Omental fat pad (tissue), 4 donors: ENCODE data around the gene TMEM81. TPM values are rescaled to one million over a fixed set of nuclear protein-coding genes. Genes with fewer than 3 reads are reported as not detected.

Experiments used
- ATAC-seq: fragments of 150-250 bp; one replicate; pipeline ENCODE4 v1.9.1; 2016; ENCODE audit warnings: mild to moderate bottlenecking, moderate library complexity; ENCODE audit not compliant: low FRiP score
- DNase-seq: peaks from one replicate; pipeline ENCODE4 v3.0.0-alpha.2; 2019; ENCODE audit warnings: low spot score
- total RNA-seq, 4 donors: library from RNA; depleted of rRNA; stranded (reverse); fragments of >200 nt; gene quantifications; one replicate each; pipeline ENCODE4 v1.1.0, GENCODE V29; 2016
- TF ChIP-seq, protein P1 (sequence below), 3 donors: fragments of 450-650 bp; IDR thresholded peaks; one replicate each; pipeline ENCODE4 v1.5.1; 2016 to 2017; ENCODE audit warnings: antibody characterized with exemption in 3 of 3, mild to moderate bottlenecking in 3 of 3, moderate library complexity in 2 of 3

Gene TMEM81
- total RNA-seq, 4 donors from 2014 or later: 1.6 to 3.2 (median 2.3) TPM

DNA sequence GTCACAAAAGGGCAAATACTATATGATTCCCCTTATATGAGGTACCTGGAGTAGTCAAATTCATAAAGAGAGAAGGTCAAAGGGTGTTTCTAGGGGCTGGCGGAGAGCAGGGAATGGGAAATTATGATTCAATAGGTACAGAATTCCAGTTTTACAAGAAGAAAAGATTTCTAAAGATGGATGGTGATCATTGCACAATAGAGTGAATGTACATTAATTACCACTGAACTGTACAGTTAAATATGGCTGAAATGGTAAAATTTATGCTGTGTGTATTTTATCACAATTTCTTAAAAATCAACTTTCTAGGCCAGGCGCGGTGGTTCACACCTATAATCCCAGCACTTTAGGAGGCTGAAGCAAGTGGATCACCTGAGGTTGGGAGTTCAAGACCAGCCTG, 18.1 kb upstream of the TMEM81 start:
- ATAC-seq: no peak
- no peak for DNase-seq
- TF ChIP-seq, protein P1, sequence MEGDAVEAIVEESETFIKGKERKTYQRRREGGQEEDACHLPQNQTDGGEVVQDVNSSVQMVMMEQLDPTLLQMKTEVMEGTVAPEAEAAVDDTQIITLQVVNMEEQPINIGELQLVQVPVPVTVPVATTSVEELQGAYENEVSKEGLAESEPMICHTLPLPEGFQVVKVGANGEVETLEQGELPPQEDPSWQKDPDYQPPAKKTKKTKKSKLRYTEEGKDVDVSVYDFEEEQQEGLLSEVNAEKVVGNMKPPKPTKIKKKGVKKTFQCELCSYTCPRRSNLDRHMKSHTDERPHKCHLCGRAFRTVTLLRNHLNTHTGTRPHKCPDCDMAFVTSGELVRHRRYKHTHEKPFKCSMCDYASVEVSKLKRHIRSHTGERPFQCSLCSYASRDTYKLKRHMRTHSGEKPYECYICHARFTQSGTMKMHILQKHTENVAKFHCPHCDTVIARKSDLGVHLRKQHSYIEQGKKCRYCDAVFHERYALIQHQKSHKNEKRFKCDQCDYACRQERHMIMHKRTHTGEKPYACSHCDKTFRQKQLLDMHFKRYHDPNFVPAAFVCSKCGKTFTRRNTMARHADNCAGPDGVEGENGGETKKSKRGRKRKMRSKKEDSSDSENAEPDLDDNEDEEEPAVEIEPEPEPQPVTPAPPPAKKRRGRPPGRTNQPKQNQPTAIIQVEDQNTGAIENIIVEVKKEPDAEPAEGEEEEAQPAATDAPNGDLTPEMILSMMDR (IDR thresholded peaks at IDR 0.05): no peak

- TF ChIP-seq, protein P1 (IDR thresholded peaks at IDR 0.05): no peak
- DNase-seq (no peak), ATAC-seq (no peak)
Measured at GRCh38 chr1:205098242-205098641, 14.0 kb upstream of the TMEM81 start.

- TF ChIP-seq, protein P1 (IDR thresholded peaks at IDR 0.05): no peak
- no peak for ATAC-seq
- DNase-seq: no peak
Measured at GRCh38 chr1:205095422-205095821, 11.2 kb upstream of the TMEM81 start.

DNA sequence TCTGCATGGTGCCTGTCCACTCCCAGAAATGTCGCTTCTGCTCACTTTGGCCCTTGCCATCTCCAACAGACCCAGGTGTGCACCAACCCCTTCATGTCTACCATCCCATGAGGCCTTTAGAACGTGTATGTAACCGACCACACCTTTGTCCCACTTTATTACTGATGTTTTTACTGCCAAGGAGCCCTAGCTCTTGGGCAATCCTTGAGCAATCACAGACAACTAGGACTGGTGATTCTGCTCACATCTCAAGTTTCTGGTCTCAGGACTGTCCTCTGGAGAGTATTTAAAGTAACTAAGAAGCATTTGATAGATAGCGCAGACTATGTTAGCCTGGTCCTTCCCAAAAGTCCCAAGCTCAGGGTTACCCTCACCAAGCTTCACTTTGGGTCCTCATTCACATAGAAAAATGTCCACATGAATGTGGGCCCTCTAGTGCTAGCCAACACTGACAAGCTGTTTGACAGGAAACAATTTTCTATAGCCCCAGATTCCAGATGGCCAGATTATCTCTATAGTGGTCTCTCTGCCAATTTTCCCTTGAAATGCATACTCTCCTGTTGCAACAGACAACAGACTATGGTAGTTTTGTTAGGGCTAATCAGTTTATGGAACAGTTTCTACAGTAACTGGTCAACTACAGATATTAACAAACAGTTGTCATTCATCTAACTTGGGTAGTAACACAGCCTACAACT, 6.9 kb upstream of the TMEM81 start:
- DNase-seq (no peak), ATAC-seq (peak; percentile 41)
- TF ChIP-seq, protein P1 (IDR thresholded peaks at IDR 0.05): no peak

GRCh38 chr1:205088341-205088740, 4.1 kb upstream of the TMEM81 start:
- ATAC-seq (no peak), DNase-seq (no peak)
- TF ChIP-seq, protein P1 (IDR thresholded peaks at IDR 0.05): no peak

GRCh38 chr1:205082431-205082830, 1.8 kb downstream of the TMEM81 start:
- ATAC-seq: no peak
- TF ChIP-seq, protein P1 (IDR thresholded peaks at IDR 0.05): no peak
- no peak for DNase-seq

DNA sequence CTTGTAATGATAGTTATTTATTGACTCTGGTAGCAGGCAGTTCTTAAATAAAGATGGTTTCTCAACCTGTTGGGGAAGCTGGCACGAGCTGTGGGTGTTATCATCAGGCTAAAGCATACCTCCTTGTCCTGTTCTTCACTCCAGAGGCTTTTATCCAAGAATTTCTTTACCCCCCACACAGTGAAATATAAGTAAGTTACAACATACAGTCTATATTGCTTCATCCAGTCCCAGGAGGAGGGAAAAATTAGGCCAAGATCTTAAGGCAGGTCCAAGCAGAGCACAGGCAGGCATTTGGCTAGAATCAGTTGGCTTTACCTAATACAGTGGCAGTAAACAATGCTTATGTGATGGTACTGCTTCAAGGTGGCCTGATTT, 6.3 kb downstream of the TMEM81 start:
- ATAC-seq (peak; percentile 85), DNase-seq (no peak)
- TF ChIP-seq, protein P1 (IDR thresholded peaks at IDR 0.05): no peak
